Nephron progenitor cell (in vitro differentiated cells): ENCODE measurements around the gene FUT1.

Experiments used
- DNase-seq: peaks from one replicate; pipeline ENCODE4 v3.0.0; 2021
- H3K27ac Mint-ChIP-seq: 2 replicates; pipeline ENCODE4 v1.8.0; 2021; ENCODE audit warnings: mild to moderate bottlenecking, moderate library complexity, mixed read lengths
- H3K27me3 Mint-ChIP-seq: 2 replicates; pipeline ENCODE4 v1.8.0; 2021; ENCODE audit warnings: mild to moderate bottlenecking, low read depth, mixed read lengths; ENCODE audit not compliant: poor library complexity
- H3K36me3 Mint-ChIP-seq: 2 replicates; pipeline ENCODE4 v1.8.0; 2021; ENCODE audit warnings: low read depth, mixed read lengths
- H3K4me1 Mint-ChIP-seq: 2 replicates; pipeline ENCODE4 v1.8.0; 2021; ENCODE audit warnings: mixed read lengths
- H3K4me3 Mint-ChIP-seq: 2 replicates; pipeline ENCODE4 v1.8.0; 2021; ENCODE audit warnings: mild to moderate bottlenecking, moderate library complexity, mixed read lengths
- H3K9me3 Mint-ChIP-seq: 2 replicates; pipeline ENCODE4 v1.8.0; 2021; ENCODE audit warnings: mild to moderate bottlenecking, moderate library complexity, mixed read lengths
- TF ChIP-seq, protein P1 (sequence below): fragments of 200-600 bp; sonication (generic); IDR thresholded peaks from 2 replicates; pipeline ENCODE4 v1.5.0; 2021; ENCODE audit warnings: antibody characterized with exemption

FUT1 gene

DNA sequence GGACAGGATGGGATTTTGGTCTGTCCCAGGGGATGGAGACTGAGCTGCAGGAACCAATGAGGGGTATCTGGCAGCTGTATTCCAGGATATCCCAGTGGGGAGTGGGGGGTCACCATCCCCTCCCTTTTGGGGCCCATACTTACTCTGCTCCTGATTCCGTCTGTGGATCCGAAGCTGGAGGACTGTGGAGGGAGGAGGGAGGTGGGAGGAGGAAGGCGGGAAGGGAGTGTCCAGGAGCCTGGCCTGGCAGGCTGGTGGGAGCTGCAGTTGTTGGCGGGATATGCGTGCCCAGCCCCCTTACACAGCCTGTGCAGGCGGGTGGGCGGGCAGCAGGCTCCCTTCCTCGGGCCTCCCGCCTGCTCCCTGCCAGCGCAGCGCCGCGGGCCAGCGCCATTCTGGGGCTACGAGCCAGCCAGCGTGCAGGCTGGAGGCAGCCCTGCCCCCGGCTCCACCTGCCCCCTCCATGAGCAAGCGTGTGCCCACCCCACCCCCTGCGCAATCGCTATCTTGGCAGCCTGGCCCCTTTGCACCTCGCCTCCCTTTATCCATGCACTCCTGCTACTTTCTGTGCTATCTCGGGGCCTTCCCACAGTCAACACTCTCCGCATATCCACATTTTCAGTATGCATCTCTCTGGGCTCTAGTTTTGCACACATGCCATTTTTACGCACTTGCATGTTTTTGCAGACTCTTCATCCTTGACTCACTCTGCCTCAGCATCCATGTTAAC is 35.7 kb downstream of the FUT1 start:
- no peaks in the 10 kb centered on the region for H3K36me3 Mint-ChIP-seq
- peaks cover 10% of the 10 kb centered on the region for H3K27me3 Mint-ChIP-seq
- peaks cover 77% of the 10 kb centered on the region for H3K4me1 Mint-ChIP-seq
- DNase-seq: peak; percentile 63
- peak overlapping the region; percentile 61 for H3K4me3 Mint-ChIP-seq
- TF ChIP-seq, protein P1, sequence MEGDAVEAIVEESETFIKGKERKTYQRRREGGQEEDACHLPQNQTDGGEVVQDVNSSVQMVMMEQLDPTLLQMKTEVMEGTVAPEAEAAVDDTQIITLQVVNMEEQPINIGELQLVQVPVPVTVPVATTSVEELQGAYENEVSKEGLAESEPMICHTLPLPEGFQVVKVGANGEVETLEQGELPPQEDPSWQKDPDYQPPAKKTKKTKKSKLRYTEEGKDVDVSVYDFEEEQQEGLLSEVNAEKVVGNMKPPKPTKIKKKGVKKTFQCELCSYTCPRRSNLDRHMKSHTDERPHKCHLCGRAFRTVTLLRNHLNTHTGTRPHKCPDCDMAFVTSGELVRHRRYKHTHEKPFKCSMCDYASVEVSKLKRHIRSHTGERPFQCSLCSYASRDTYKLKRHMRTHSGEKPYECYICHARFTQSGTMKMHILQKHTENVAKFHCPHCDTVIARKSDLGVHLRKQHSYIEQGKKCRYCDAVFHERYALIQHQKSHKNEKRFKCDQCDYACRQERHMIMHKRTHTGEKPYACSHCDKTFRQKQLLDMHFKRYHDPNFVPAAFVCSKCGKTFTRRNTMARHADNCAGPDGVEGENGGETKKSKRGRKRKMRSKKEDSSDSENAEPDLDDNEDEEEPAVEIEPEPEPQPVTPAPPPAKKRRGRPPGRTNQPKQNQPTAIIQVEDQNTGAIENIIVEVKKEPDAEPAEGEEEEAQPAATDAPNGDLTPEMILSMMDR: no peak
- peaks cover 9% of the 10 kb centered on the region for H3K9me3 Mint-ChIP-seq
- H3K27ac Mint-ChIP-seq: peak overlapping the region; percentile 62

DNA sequence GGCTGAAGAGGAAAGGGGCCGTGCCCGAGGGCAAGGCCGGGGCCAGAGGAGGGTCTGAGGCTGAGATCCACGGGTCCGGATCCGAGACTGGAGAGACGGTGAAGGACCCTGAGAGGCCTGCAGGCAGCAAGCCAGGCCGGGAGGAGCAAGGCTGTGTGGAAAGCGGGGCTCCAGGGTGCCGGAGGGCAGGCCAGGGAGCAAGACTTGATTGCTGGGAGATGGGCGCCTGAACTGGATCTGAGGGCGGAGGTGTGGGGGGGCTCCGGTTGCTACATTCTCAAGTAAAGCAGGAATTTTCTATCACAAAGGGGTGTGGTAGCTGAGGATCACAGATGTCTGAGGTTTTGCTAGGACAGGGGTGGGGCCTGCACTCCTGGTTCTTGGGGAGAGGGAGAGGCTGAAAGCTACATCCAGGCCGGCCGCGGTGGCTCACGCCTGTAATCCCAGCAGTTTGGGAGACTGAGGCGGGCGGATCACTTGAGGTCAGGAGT is 36.7 kb downstream of the FUT1 start:
- H3K27ac Mint-ChIP-seq: peak overlapping the region; percentile 22
- peak overlapping the region; percentile 87 for H3K4me3 Mint-ChIP-seq
- H3K4me1 Mint-ChIP-seq: peaks cover 71% of the 10 kb centered on the region
- TF ChIP-seq, protein P1: no peak
- peaks cover 15% of the 10 kb centered on the region for H3K9me3 Mint-ChIP-seq
- H3K27me3 Mint-ChIP-seq: peaks cover 10% of the 10 kb centered on the region
- DNase-seq: no peak
- peaks cover 9% of the 10 kb centered on the region for H3K36me3 Mint-ChIP-seq

DNA sequence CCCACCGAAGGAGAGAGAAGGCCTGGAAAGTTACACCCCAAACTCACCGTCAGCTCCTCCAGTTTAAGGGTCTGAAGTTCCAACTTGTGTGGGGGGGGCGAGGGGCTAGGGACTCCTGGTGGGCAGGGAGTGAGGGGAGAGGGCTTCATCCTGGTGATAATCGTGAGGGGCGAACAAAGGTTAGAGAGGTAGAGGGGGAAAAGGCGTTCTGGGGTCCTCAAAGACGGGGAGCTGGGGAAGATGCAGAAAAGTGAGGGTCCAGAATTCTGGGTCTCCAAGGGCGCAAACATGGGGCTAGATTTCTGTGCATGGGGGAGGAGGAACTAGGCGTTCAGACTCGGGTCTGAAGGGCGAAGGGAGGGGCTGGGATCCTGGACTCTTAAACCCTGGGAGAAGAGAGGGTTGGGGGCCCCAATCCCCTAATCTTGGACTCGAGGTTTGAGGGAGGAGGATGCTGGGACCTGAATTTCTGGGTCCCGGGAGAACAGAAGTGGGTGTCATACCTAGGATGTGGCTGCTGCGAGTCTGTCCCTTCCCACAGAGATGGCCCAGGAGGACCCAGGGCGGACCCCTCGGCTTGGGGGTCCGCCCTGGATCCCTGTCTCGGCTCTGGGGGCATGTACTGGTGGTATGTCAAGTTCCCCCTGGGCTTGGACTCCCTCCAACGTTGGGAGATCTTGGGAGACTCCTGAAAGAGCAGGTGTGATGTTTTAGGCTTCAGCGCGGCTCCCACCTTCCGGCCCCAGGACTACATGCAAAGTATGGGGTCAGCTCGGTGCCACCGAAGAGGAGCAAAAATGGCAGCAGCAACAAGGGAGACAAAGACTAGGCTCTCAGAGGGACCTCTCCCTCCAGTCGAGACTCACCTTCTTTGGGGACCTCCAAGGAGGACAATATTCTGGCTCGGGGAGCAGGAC is 37.4 kb downstream of the FUT1 start:
- peaks cover 9% of the 10 kb centered on the region for H3K36me3 Mint-ChIP-seq
- TF ChIP-seq, protein P1: no peak
- peaks cover 64% of the 10 kb centered on the region for H3K4me1 Mint-ChIP-seq
- H3K27ac Mint-ChIP-seq: peak overlapping the region; percentile 91
- peaks cover 15% of the 10 kb centered on the region for H3K9me3 Mint-ChIP-seq
- no peak for DNase-seq
- H3K27me3 Mint-ChIP-seq: peaks cover 10% of the 10 kb centered on the region
- peak overlapping the region; percentile 87 for H3K4me3 Mint-ChIP-seq

DNA sequence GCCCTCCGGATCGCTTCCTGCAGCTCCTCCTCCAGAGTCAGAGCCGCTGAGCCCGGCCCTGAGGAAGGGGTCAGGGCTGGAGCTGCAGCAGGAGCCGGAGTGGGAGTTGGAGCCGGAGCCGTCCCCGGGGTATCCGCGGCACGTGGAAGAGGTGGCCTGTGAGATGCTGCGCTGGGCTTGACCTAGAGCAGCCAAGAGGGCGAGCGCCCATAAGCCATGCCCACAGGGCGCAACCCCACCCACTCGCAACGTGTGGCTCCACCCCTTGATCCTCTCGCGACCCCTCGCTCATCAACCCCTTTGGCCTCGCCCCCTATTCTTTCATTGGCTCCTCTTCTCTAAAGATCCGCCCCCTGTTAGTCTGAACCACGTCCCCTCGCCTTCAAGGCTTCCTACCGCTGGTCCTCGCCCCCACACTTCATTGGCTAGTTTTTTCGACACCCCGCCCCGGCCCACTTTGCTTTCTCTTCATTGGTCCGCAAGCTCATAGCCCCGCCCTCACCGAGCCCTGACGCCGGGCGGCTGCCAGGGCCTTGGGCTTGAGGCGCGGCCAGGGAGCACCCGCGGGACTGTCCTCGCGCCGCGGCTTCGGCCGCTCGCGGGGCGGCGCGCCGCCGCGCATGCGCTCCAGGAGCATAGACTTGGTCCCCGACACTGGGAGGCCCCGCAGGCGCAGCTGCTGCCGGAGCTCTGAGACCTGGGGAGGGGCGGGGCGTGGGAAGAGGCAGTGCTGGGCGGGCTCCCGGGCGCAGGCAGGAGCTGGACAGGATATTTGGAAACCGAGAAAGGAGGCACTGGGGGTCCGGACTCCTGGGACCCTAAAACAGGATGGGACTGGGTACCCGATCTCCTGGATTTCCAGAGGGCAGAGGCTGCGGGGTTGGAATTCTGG is 38.3 kb downstream of the FUT1 start:
- peak; percentile 99 for DNase-seq
- peaks cover 16% of the 10 kb centered on the region for H3K27me3 Mint-ChIP-seq
- H3K9me3 Mint-ChIP-seq: peaks cover 15% of the 10 kb centered on the region
- TF ChIP-seq, protein P1: no peak
- peak overlapping the region; percentile 88 for H3K4me3 Mint-ChIP-seq
- peak overlapping the region; percentile 91 for H3K27ac Mint-ChIP-seq
- peaks cover 56% of the 10 kb centered on the region for H3K4me1 Mint-ChIP-seq
- H3K36me3 Mint-ChIP-seq: peaks cover 9% of the 10 kb centered on the region

DNA sequence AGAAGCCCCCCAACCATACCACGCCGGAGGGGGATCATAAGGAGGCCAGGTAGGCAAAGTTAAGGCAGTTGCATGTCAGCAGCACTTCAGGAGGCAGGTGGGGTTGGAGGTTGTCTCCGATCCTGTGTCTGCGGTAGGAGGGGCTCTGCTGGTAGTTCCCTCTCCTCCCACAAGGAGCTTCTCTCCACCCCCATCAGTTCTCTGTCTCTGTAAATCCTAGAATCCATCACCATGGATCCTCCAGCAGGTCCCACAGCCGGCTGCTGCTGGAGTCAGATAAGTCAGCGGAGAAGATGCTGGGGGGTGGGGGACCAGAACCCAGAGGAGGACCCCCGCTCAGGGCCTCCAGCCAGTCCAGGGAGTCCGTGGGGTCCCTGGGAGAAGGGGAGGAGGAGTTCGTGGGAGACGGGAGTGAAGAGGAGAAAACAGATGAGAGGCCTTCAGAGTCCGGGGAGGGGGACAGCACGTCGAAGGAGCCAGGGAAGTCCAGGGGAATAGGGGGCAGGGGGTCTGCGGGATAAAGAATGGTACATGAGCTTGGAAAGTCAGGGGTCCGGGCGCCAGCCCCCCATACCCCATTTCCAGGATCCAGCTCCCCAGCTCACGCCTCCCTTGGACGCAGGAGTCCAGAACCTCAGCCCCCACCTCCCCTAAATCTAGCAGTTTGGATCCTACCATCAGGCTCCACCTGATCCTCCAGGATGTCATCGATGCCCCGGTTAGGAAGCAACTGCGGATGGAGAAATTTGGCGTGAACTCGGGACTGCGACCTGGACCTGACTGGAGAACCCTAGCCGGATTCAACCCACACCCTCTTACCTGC is 39.2 kb downstream of the FUT1 start:
- no peak overlapping the region for H3K27ac Mint-ChIP-seq
- H3K4me3 Mint-ChIP-seq: peak overlapping the region; percentile 88
- peaks cover 14% of the 10 kb centered on the region for H3K27me3 Mint-ChIP-seq
- peaks cover 16% of the 10 kb centered on the region for H3K36me3 Mint-ChIP-seq
- TF ChIP-seq, protein P1: peak; percentile 26
- peak; percentile 32 for DNase-seq
- peaks cover 55% of the 10 kb centered on the region for H3K4me1 Mint-ChIP-seq
- H3K9me3 Mint-ChIP-seq: peaks cover 20% of the 10 kb centered on the region
